Testis (tissue), 2 donors: ENCODE results near the gene CHRNA10.

Experiments
- CTCF ChIP-seq, 3 experiments: fragments of 450-650 bp in 2 of 3; fragments of 200-600 bp in 1 of 3; sonication (generic) in 1 of 3; IDR thresholded peaks; one replicate each; pipeline ENCODE4 v1.5.1; 2016 to 2019; ENCODE audit warnings: antibody characterized with exemption in 3 of 3, mild to moderate bottlenecking in 2 of 3, moderate library complexity in 1 of 3
- POLR2A ChIP-seq: fragments of 450-650 bp; IDR thresholded peaks from one replicate; pipeline ENCODE4 v1.6.1; 2017; ENCODE audit warnings: antibody characterized with exemption, mild to moderate bottlenecking, moderate library complexity

- TF ChIP-seq CTCF (IDR thresholded peaks at IDR 0.05) (no peak), POLR2A (no peak)
Measured at GRCh38 chr11:3669742-3670183, 1.4 kb downstream of the CHRNA10 start.
